GM19328 (cell line): ENCODE data around the gene GALNT18.

Source experiments
- ATAC-seq: cut with Tn5 transposase; IDR thresholded peaks from one replicate; pipeline ENCODE4 v1.9.1; 2021; ENCODE audit warnings: mild to moderate bottlenecking, moderate library complexity; ENCODE audit not compliant: unreplicated experiment

GALNT18 gene

GRCh38 chr11:11624926-11625325 is 3.1 kb upstream of the GALNT18 start:
- no peak for ATAC-seq

GRCh38 chr11:11624204-11624603 is 2.4 kb upstream of the GALNT18 start:
- ATAC-seq: no peak

- no peak for ATAC-seq
Observed at GRCh38 chr11:11622772-11623171, 967 bp upstream of the GALNT18 start.

- no peak for ATAC-seq
Observed at GRCh38 chr11:11622340-11622706, 518 bp upstream of the GALNT18 start.

- no peak for ATAC-seq
Observed at GRCh38 chr11:11620921-11621572, 758 bp downstream of the GALNT18 start.

- ATAC-seq: no peak
Observed at GRCh38 chr11:11620173-11620920, 1.5 kb downstream of the GALNT18 start.

GRCh38 chr11:11618973-11619435 is 2.8 kb downstream of the GALNT18 start:
- ATAC-seq: no peak

GRCh38 chr11:11615086-11615485 is 6.7 kb downstream of the GALNT18 start:
- ATAC-seq: no peak

- ATAC-seq: no peak
Observed at GRCh38 chr11:11612439-11612838, 9.4 kb downstream of the GALNT18 start.

GRCh38 chr11:11611381-11611780 is 10.4 kb downstream of the GALNT18 start:
- ATAC-seq: no peak

GRCh38 chr11:11608783-11609232 is 13.0 kb downstream of the GALNT18 start:
- ATAC-seq: no peak

- ATAC-seq: no peak
Observed at GRCh38 chr11:11607772-11608171, 14.0 kb downstream of the GALNT18 start.

GRCh38 chr11:11605821-11606450 is 15.9 kb downstream of the GALNT18 start:
- no peak for ATAC-seq

GRCh38 chr11:11605181-11605580 is 16.6 kb downstream of the GALNT18 start:
- no peak for ATAC-seq

GRCh38 chr11:11604370-11604990 is 17.3 kb downstream of the GALNT18 start:
- ATAC-seq: no peak

- no peak for ATAC-seq
Observed at GRCh38 chr11:11602011-11602410, 19.8 kb downstream of the GALNT18 start.

- no peak for ATAC-seq
Observed at GRCh38 chr11:11600288-11600687, 21.5 kb downstream of the GALNT18 start.

GRCh38 chr11:11598243-11598642 is 23.6 kb downstream of the GALNT18 start:
- ATAC-seq: no peak

GRCh38 chr11:11594162-11594561 is 27.6 kb downstream of the GALNT18 start:
- ATAC-seq: no peak

GRCh38 chr11:11592146-11592684 is 29.6 kb downstream of the GALNT18 start:
- no peak for ATAC-seq

GRCh38 chr11:11589437-11589836 is 32.4 kb downstream of the GALNT18 start:
- no peak for ATAC-seq
